ENCODE measurements around the gene STN1. TPM values are rescaled to one million over a fixed set of nuclear protein-coding genes. Genes with fewer than 3 reads are reported as not detected.

Gene STN1
- polyA plus RNA-seq, 10 donors: 19.0 to 24.5 (median 20.6) TPM

- no peak for DNase-seq
Measured at GRCh38 chr10:103869336-103869735, 48.6 kb downstream of the STN1 start.

- DNase-seq: no peak
Measured at GRCh38 chr10:103868200-103868599, 49.8 kb downstream of the STN1 start.

GRCh38 chr10:103861505-103861904, 56.5 kb downstream of the STN1 start:
- no peak for DNase-seq

- DNase-seq: peak; percentile 67 to 89 (median 76)
Measured at GRCh38 chr10:103859161-103860086, 58.6 kb downstream of the STN1 start.

GRCh38 chr10:103858360-103858759, 59.6 kb downstream of the STN1 start:
- no peak for DNase-seq

GRCh38 chr10:103856797-103857170, 61.2 kb downstream of the STN1 start:
- no peak for DNase-seq

- DNase-seq: peak in 1 of 3 donors; percentile 55
Measured at GRCh38 chr10:103855852-103856796, 61.9 kb downstream of the STN1 start.

- peak in 2 of 3 donors; percentile 66 to 86 for DNase-seq
Measured at GRCh38 chr10:103855424-103855823, 62.6 kb downstream of the STN1 start, which contains the start of gene SH3PXD2A. TSS of gene SH3PXD2A (minus strand) at chr10:103855576. CDS start at chr10:103855266, 310 bp downstream.

GRCh38 chr10:103854686-103855391, 63.1 kb downstream of the STN1 start:
- peak; percentile 63 to 81 (median 80) for DNase-seq

GRCh38 chr10:103854265-103854685, 63.7 kb downstream of the STN1 start:
- no peak for DNase-seq

- no peak for DNase-seq
Measured at GRCh38 chr10:103853428-103854264, 64.3 kb downstream of the STN1 start.

GRCh38 chr10:103852856-103853255, 65.1 kb downstream of the STN1 start:
- peak in 1 of 3 donors; percentile 67 for DNase-seq

GRCh38 chr10:103852189-103852711, 65.7 kb downstream of the STN1 start:
- peak in 1 of 3 donors; percentile 57 for DNase-seq

- DNase-seq: no peak
Measured at GRCh38 chr10:103851261-103851660, 66.7 kb downstream of the STN1 start.

- no peak for DNase-seq
Measured at GRCh38 chr10:103850572-103850895, 67.5 kb downstream of the STN1 start.

- DNase-seq: no peak
Measured at GRCh38 chr10:103849880-103850571, 68.0 kb downstream of the STN1 start.

GRCh38 chr10:103849212-103849877, 68.6 kb downstream of the STN1 start:
- DNase-seq: no peak

GRCh38 chr10:103847909-103848468, 70.0 kb downstream of the STN1 start:
- no peak for DNase-seq

GRCh38 chr10:103847346-103847745, 70.6 kb downstream of the STN1 start:
- no peak for DNase-seq
